H9 (cell line): ENCODE results near the gene GRHPR. TPM values are rescaled to one million over a fixed set of nuclear protein-coding genes. Genes with fewer than 3 reads are reported as not detected.

Source experiments
- DNase-seq: peaks from one replicate; pipeline ENCODE4 v3.0.0-alpha.2; 2017
- H2AFZ ChIP-seq: one replicate; pipeline ENCODE4 v1.6.1; 2013; ENCODE audit warnings: mild to moderate bottlenecking, low read length, control low read depth, moderate library complexity
- H2AK5ac ChIP-seq: 2 replicates; pipeline ENCODE4 v1.6.1; 2013; ENCODE audit warnings: low read length, control low read depth, mixed read lengths; ENCODE audit not compliant: insufficient read length
- H2BK120ac ChIP-seq: one replicate; pipeline ENCODE4 v1.6.1; 2013; ENCODE audit warnings: low read depth, mild to moderate bottlenecking, low read length, control low read depth, inconsistent platforms; ENCODE audit not compliant: poor library complexity, severe bottlenecking
- H2BK12ac ChIP-seq: 2 replicates; pipeline ENCODE4 v1.6.1; 2013; ENCODE audit warnings: low read length, control low read depth, mixed read lengths, low read depth; ENCODE audit not compliant: insufficient read length
- H2BK15ac ChIP-seq: 2 replicates; pipeline ENCODE4 v1.6.1; 2013; ENCODE audit warnings: low read depth, low read length, control low read depth
- H2BK20ac ChIP-seq: one replicate; pipeline ENCODE4 v1.6.1; 2013; ENCODE audit warnings: low read depth, mild to moderate bottlenecking, low read length, control low read depth, inconsistent platforms; ENCODE audit not compliant: poor library complexity, severe bottlenecking
- H2BK5ac ChIP-seq: 2 replicates; pipeline ENCODE4 v1.6.1; 2013; ENCODE audit warnings: low read length, control low read depth, mixed read lengths; ENCODE audit not compliant: insufficient read length
- H3K14ac ChIP-seq: 2 replicates; pipeline ENCODE4 v1.6.1; 2013; ENCODE audit warnings: low read length, control low read depth; ENCODE audit not compliant: insufficient read depth
- H3K18ac ChIP-seq: 2 replicates; pipeline ENCODE4 v1.6.1; 2013; ENCODE audit warnings: low read depth, mild to moderate bottlenecking, mixed read lengths, low read length, control low read depth; ENCODE audit not compliant: insufficient read length
- H3K23ac ChIP-seq: 2 replicates; pipeline ENCODE4 v1.6.1; 2013; ENCODE audit warnings: low read length, control low read depth, mixed read lengths, low read depth; ENCODE audit not compliant: insufficient read length
- H3K23me2 ChIP-seq: 2 replicates; pipeline ENCODE4 v1.6.1; 2013; ENCODE audit warnings: low read depth, mild to moderate bottlenecking, mixed read lengths, low read length, control low read depth; ENCODE audit not compliant: insufficient read length, poor library complexity, severe bottlenecking
- H3K27ac ChIP-seq: 2 replicates; pipeline ENCODE4 v1.5.1; 2013; ENCODE audit warnings: low read length, control low read depth, mixed read lengths, low read depth; ENCODE audit not compliant: insufficient read length
- H3K27me3 ChIP-seq: 2 replicates; pipeline ENCODE4 v1.6.1; 2013; ENCODE audit warnings: low read length, control low read depth, inconsistent platforms; ENCODE audit not compliant: insufficient read depth
- H3K4ac ChIP-seq: 2 replicates; pipeline ENCODE4 v1.6.1; 2013; ENCODE audit warnings: low read depth, mild to moderate bottlenecking, control low read depth, inconsistent platforms, low read length, moderate library complexity
- H3K4me1 ChIP-seq: 2 replicates; pipeline ENCODE4 v1.6.1; 2013; ENCODE audit warnings: low read length, control low read depth, inconsistent platforms; ENCODE audit not compliant: insufficient read depth
- H3K4me2 ChIP-seq: 2 replicates; pipeline ENCODE4 v1.6.1; 2013; ENCODE audit warnings: low read length, control low read depth, mixed read lengths; ENCODE audit not compliant: insufficient read length, insufficient read depth
- H3K56ac ChIP-seq: 2 replicates; pipeline ENCODE4 v1.6.1; 2013; ENCODE audit warnings: low read depth, mild to moderate bottlenecking, mixed read lengths, low read length, control low read depth; ENCODE audit not compliant: insufficient read length
- H3K79me1 ChIP-seq: 2 replicates; pipeline ENCODE4 v1.6.1; 2013; ENCODE audit warnings: low read depth, mild to moderate bottlenecking, moderate library complexity, low read length, control low read depth, inconsistent platforms; ENCODE audit not compliant: insufficient read depth, poor library complexity, severe bottlenecking
- H3K79me2 ChIP-seq: 2 replicates; pipeline ENCODE4 v1.6.1; 2013; ENCODE audit warnings: low read length, control low read depth, inconsistent platforms; ENCODE audit not compliant: insufficient read depth
- H3K9ac ChIP-seq: 2 replicates; pipeline ENCODE4 v1.6.1; 2013; ENCODE audit warnings: low read length, control low read depth, mixed read lengths; ENCODE audit not compliant: insufficient read length; ENCODE audit errors: extremely low read depth
- H3K9me3 ChIP-seq: one replicate; pipeline ENCODE4 v1.6.1; 2013; ENCODE audit warnings: low read depth, low read length, inconsistent platforms; ENCODE audit not compliant: control insufficient read depth
- H3T11ph ChIP-seq: one replicate; pipeline ENCODE4 v1.6.1; 2013; ENCODE audit warnings: mild to moderate bottlenecking, low read length, control low read depth, inconsistent platforms
- H4K20me1 ChIP-seq: one replicate; pipeline ENCODE4 v1.6.1; 2013; ENCODE audit not compliant: control insufficient read depth, insufficient read length, insufficient read depth
- H4K5ac ChIP-seq: 2 replicates; pipeline ENCODE4 v1.6.1; 2013; ENCODE audit warnings: low read depth, mild to moderate bottlenecking, mixed read lengths, low read length, control low read depth; ENCODE audit not compliant: insufficient read length
- H4K8ac ChIP-seq: replicated peaks from 2 replicates; pipeline ENCODE4 v1.6.1; 2013; ENCODE audit warnings: low read length, control low read depth, mixed read lengths, low read depth; ENCODE audit not compliant: insufficient read length
- H4K91ac ChIP-seq: 2 replicates; pipeline ENCODE4 v1.6.1; 2013; ENCODE audit warnings: low read depth, mild to moderate bottlenecking, moderate library complexity, mixed read lengths, low read length, control low read depth; ENCODE audit not compliant: insufficient read length
- H3K27ac Mint-ChIP-seq, 3 experiments: 2 replicates in 2 of 3; 3 replicates in 1 of 3; pipeline ENCODE4 v1.8.0; 2020 to 2021; ENCODE audit warnings: mixed read lengths in 3 of 3, mild to moderate bottlenecking in 1 of 3, moderate library complexity in 1 of 3
- H3K27me3 Mint-ChIP-seq: 2 replicates; pipeline ENCODE4 v1.8.0; 2021; ENCODE audit warnings: low read depth, mild to moderate bottlenecking, moderate library complexity, mixed read lengths
- H3K36me3 Mint-ChIP-seq, 3 experiments: 2 replicates in 2 of 3; 3 replicates in 1 of 3; pipeline ENCODE4 v1.8.0; 2020 to 2021; ENCODE audit warnings: low read depth in 3 of 3, mixed read lengths in 3 of 3; ENCODE audit not compliant: insufficient read depth in 1 of 3
- H3K4me1 Mint-ChIP-seq, 2 experiments: 2 replicates each; pipeline ENCODE4 v1.8.0; 2020; ENCODE audit warnings: mixed read lengths in 2 of 2
- H3K4me3 Mint-ChIP-seq, 2 experiments: 2 replicates in 1 of 2; 3 replicates in 1 of 2; pipeline ENCODE4 v1.8.0; 2020 to 2021; ENCODE audit warnings: mild to moderate bottlenecking in 2 of 2, mixed read lengths in 2 of 2, moderate library complexity in 1 of 2
- H3K9me3 Mint-ChIP-seq, 2 experiments: 2 replicates in 1 of 2; 3 replicates in 1 of 2; pipeline ENCODE4 v1.8.0; 2020; ENCODE audit warnings: mild to moderate bottlenecking in 2 of 2, mixed read lengths in 2 of 2, moderate library complexity in 1 of 2
- CTCF ChIP-seq: fragments of 200-600 bp; sonication (generic); conservative IDR thresholded peaks from 3 replicates; pipeline ENCODE4 v1.8.0; 2021; ENCODE audit warnings: antibody characterized with exemption, mild to moderate bottlenecking
- WGBS: extraction: QIAGEN DNeasy Blood & Tissue Kit; methylation state at CpG from one replicate; pipeline ENCODE4 v1.1.7; 2013; ENCODE audit warnings: missing lambda C conversion rate, low lambda C conversion rate, mixed read lengths; ENCODE audit not compliant: insufficient read length; ENCODE audit errors: extremely low coverage; 5-methylcytosine and 5-hydroxymethylcytosine counted together
- total RNA-seq: library from RNA; stranded (reverse); gene quantifications from 2 replicates; pipeline ENCODE4 v1.2.1, GENCODE V29; 2021

GRHPR gene
- total RNA-seq, 1 experiment from 2014 or later, result 97.9 TPM

DNA sequence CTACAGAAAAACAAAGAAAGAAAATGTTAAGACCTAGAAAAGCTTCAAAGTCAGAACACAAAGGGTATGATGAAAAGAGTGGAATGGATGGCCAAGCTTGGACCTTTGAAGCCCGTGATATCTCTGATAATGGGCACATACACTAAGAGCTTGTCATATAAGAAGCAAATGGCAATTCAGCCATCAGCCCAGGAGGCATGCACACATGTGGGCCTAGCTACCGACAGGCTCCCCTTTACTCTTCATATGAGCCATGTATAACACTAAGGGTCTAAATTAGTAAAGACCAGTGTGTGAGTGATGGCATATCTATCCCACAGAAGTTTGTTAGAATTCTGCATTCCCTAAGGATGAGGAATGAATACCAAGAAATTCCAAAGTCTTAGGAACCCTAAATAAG, 20.1 kb downstream of the GRHPR start:
- H3K9me3 Mint-ChIP-seq, result no peaks in the 10 kb centered on the region
- peaks cover 4% of the 10 kb centered on the region for H3K79me2 ChIP-seq
- no peak overlapping the region for H3K27ac Mint-ChIP-seq
- H3K4me3 Mint-ChIP-seq, result no peak overlapping the region
- H4K20me1 ChIP-seq, result peaks cover 1% of the 10 kb centered on the region
- peaks cover 27 to 55% (median 49%) of the 10 kb centered on the region in 3 experiments; a peak in 6 of 7 replicates for H3K36me3 Mint-ChIP-seq
- peaks cover 14% of the 10 kb centered on the region for H3K79me1 ChIP-seq
- no peak overlapping the region for H3K9ac ChIP-seq
- H3K27me3 Mint-ChIP-seq, result no peaks in the 10 kb centered on the region; the same call in 1 of the 2 replicates
- WGBS, result no CpG with 5 or more reads among the region's 2 CpGs
- H2BK5ac ChIP-seq, result no peak overlapping the region
- H3K23ac ChIP-seq, result no peak overlapping the region
- H2AK5ac ChIP-seq, result no peak overlapping the region
- no peak overlapping the region for H2AFZ ChIP-seq
- H3K14ac ChIP-seq, result no peak overlapping the region
- DNase-seq, result no peak
- no peak overlapping the region for H3K56ac ChIP-seq
- H2BK20ac ChIP-seq, result no peak overlapping the region
- no peaks in the 10 kb centered on the region for H3K9me3 ChIP-seq
- peaks cover 2 to 4% of the 10 kb centered on the region in 2 experiments; a peak in 1 of 4 replicates for H3K4me1 Mint-ChIP-seq
- no peak overlapping the region for H3K4ac ChIP-seq
- no peak overlapping the region for H3K4me2 ChIP-seq
- H2BK15ac ChIP-seq, result no peak overlapping the region
- TF ChIP-seq CTCF, result no peak
- no peaks in the 10 kb centered on the region for H3K27me3 ChIP-seq
- no peak overlapping the region for H3K18ac ChIP-seq
- no peak overlapping the region for H2BK120ac ChIP-seq
- H2BK12ac ChIP-seq, result no peak overlapping the region
- no peak overlapping the region for H3T11ph ChIP-seq
- no peak overlapping the region for H3K27ac ChIP-seq
- no peak overlapping the region for H4K8ac ChIP-seq
- H4K5ac ChIP-seq, result no peak overlapping the region
- H4K91ac ChIP-seq, result no peak overlapping the region
- no peaks in the 10 kb centered on the region for H3K23me2 ChIP-seq
- no peaks in the 10 kb centered on the region for H3K4me1 ChIP-seq
